SK-N-SH treated with all-trans-retinoic acid at 6 μM for 48 hours (cell line): Measurements from ENCODE around the gene CYP26A1.

Experiments
- GLIS3 ChIP-seq: fragments of 250-450 bp; sonication (Bioruptor Pico); IDR thresholded peaks from 2 replicates; pipeline ENCODE4 v1.5.0; 2020; ENCODE audit warnings: mild to moderate bottlenecking, moderate library complexity
- PPARA ChIP-seq: fragments of 250-450 bp; sonication (Bioruptor Pico); IDR thresholded peaks from 2 replicates; pipeline ENCODE4 v1.5.0; 2020; ENCODE audit warnings: mild to moderate bottlenecking, borderline replicate concordance
- ZNF565 ChIP-seq: fragments of 450-650 bp; formaldehyde crosslinking; conservative IDR thresholded peaks from 2 replicates; pipeline ENCODE4 v1.5.0; 2020; ENCODE audit warnings: low read depth, mild to moderate bottlenecking, moderate library complexity
- ZNF8 ChIP-seq: fragments of 450-650 bp; formaldehyde crosslinking; IDR thresholded peaks from 2 replicates; pipeline ENCODE4 v1.5.0; 2020; ENCODE audit warnings: mild to moderate bottlenecking, moderate library complexity
- TF ChIP-seq, protein P1 (sequence below): fragments of 250-450 bp; sonication (Bioruptor Pico); IDR thresholded peaks from 2 replicates; pipeline ENCODE4 v1.5.1; 2021; ENCODE audit warnings: mild to moderate bottlenecking, moderate library complexity

DNA sequence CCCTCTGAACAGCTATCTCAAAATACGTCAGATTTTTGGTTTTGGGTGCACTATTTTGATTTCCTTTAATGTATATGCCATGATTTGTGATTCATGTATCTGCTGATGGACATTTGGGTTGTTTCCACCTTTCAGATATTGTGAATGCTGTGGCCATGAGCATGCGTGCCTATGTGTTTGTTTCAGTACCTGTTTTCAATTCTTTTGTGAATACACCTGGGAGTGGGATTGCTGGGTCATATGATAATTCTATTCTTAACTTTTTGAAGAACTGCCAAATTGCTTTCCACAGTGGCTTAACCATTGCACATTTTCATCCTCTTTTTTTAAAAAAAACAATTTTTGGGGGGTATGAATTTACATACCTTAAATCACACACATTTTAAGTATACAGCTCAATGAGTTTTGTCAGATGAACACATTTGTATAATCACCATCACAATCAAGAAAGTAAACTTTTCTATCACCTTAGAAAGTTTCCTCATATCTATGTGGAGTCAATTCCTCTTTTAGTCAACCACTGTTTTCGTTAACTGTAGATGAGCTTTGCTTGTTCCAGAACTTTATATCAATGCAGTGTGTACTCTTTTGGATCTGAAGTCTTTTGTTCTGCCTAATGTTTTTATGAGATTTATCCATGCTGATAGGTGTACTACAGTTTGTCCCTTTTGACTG lies 36.9 kb downstream of the CYP26A1 start:
- no peak for TF ChIP-seq ZNF565
- no peak for TF ChIP-seq PPARA (CRISPR knock-in tag)
- no peak for TF ChIP-seq ZNF8 (CRISPR knock-in tag)
- no peak for TF ChIP-seq GLIS3 (CRISPR knock-in tag)
- TF ChIP-seq, protein P1, sequence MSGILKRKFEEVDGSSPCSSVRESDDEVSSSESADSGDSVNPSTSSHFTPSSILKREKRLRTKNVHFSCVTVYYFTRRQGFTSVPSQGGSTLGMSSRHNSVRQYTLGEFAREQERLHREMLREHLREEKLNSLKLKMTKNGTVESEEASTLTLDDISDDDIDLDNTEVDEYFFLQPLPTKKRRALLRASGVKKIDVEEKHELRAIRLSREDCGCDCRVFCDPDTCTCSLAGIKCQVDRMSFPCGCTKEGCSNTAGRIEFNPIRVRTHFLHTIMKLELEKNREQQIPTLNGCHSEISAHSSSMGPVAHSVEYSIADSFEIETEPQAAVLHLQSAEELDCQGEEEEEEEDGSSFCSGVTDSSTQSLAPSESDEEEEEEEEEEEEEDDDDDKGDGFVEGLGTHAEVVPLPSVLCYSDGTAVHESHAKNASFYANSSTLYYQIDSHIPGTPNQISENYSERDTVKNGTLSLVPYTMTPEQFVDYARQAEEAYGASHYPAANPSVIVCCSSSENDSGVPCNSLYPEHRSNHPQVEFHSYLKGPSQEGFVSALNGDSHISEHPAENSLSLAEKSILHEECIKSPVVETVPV (CRISPR knock-in tag): no peak
